GM10248 (cell line): ENCODE data around the gene MRPL34.

Source experiments
- CTCF ChIA-PET: fragments of 300-600 bp; sonication (Branson Sonifier 250); formaldehyde crosslinking; extraction: SDS; loops from one replicate; lab custom pipeline; 2021; ENCODE audit warnings: antibody characterized with exemption; lab: Yijun Ruan, JAX
- POLR2A ChIA-PET: fragments of 350-650 bp; sonication (Branson Sonifier 250); formaldehyde crosslinking; extraction: SDS; loops from one replicate; lab custom pipeline; 2020; ENCODE audit warnings: antibody characterized with exemption; lab: Yijun Ruan, JAX
- DNase-seq: peaks from one replicate; pipeline ENCODE4 v3.0.0; 2012; ENCODE audit errors: extremely low spot score
- TF ChIP-seq, protein P1 (sequence below): IDR thresholded peaks from 2 replicates; pipeline ENCODE4 v1.5.1; 2012; ENCODE audit warnings: mild to moderate bottlenecking, low read depth; ENCODE audit errors: extremely low read depth, missing control alignments, control extremely low read depth

MRPL34 gene

GRCh38 chr19:17346109-17346671 is 40.5 kb downstream of the MRPL34 start:
- POLR2A ChIA-PET = no interaction called here
- TF ChIP-seq, protein P1, sequence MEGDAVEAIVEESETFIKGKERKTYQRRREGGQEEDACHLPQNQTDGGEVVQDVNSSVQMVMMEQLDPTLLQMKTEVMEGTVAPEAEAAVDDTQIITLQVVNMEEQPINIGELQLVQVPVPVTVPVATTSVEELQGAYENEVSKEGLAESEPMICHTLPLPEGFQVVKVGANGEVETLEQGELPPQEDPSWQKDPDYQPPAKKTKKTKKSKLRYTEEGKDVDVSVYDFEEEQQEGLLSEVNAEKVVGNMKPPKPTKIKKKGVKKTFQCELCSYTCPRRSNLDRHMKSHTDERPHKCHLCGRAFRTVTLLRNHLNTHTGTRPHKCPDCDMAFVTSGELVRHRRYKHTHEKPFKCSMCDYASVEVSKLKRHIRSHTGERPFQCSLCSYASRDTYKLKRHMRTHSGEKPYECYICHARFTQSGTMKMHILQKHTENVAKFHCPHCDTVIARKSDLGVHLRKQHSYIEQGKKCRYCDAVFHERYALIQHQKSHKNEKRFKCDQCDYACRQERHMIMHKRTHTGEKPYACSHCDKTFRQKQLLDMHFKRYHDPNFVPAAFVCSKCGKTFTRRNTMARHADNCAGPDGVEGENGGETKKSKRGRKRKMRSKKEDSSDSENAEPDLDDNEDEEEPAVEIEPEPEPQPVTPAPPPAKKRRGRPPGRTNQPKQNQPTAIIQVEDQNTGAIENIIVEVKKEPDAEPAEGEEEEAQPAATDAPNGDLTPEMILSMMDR = peak; percentile 95
- peak; percentile 89 for DNase-seq
- CTCF ChIA-PET = interaction anchor here (0.9 to 9.8 kb wide), 14 partner anchors 11 to 119 kb away, joined by 3 to 192 read pairs (median 6); partner anchors contain the start of genes ANO8, BABAM1 and DDA1

- ChIA-PET POLR2A (no interaction called here), CTCF (interaction anchor here (0.9 to 9.8 kb wide), 11 partner anchors 10 to 100 kb away, joined by 3 to 192 read pairs (median 4); partner anchors contain the start of gene CCDC194)
- DNase-seq = no peak
- TF ChIP-seq, protein P1 = no peak
Measured at GRCh38 chr19:17347361-17347760, 41.7 kb downstream of the MRPL34 start.

GRCh38 chr19:17347877-17348276 is 42.2 kb downstream of the MRPL34 start:
- CTCF ChIA-PET = interaction anchor here (0.9 to 9.8 kb wide), 11 partner anchors 9 to 46 kb away, joined by 3 to 192 read pairs (median 4); partner anchors contain the start of gene CCDC194
- POLR2A ChIA-PET = no interaction called here
- TF ChIP-seq, protein P1 = no peak
- DNase-seq = no peak

GRCh38 chr19:17348700-17349099 is 43.0 kb downstream of the MRPL34 start:
- TF ChIP-seq, protein P1 = no peak
- CTCF ChIA-PET = interaction anchor here (1.5 to 9.8 kb wide), 5 partner anchors 10 to 39 kb away, joined by 3 to 192 read pairs (median 5); no protein-coding TSS in a partner anchor
- POLR2A ChIA-PET = interaction anchor here (0.6 kb wide), 1 partner anchor 73 kb away, joined by 3 read pairs; no protein-coding TSS in a partner anchor
- no peak for DNase-seq

DNA sequence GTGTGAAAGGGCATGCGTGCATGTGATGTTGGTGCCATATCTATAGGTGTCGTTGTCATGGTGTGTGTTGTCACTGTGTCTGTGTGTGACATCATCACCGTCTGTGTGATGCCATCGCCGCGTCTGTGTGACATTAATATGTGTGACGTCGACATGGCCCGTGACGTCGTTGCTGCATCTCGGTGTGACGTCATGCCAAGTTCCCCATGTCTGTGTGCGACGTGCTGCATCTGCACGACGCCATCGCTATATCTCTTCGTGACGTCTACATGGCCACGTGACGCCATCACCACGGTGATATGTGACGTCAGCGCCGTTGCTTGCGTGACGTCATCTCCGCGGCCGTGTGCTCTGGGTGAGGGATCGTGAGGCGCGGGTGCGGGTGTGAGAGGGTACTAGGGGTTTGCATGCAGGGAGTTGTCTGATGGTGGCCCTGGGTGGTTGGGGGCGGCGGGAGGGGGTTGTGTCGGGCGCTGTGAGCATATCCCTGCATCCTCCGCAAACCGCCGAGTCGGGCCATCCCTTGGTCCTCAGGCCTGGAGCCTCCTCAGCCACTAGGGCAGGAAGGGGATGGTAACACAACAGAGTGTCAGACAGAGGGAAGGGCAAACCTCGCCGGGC is 46.3 kb downstream of the MRPL34 start:
- POLR2A ChIA-PET = no interaction called here
- no peak for DNase-seq
- TF ChIP-seq, protein P1 = no peak
- CTCF ChIA-PET = interaction anchor here (1.0 to 1.7 kb wide), 2 partner anchors 32 to 37 kb away, joined by 3 to 5 read pairs; no protein-coding TSS in a partner anchor

- DNase-seq = no peak
- TF ChIP-seq, protein P1 = no peak
- ChIA-PET POLR2A (no interaction called here), CTCF (interaction anchor here (1.1 to 1.7 kb wide), 3 partner anchors 8 to 37 kb away, joined by 3 to 5 read pairs (median 5); no protein-coding TSS in a partner anchor)
Measured at GRCh38 chr19:17352608-17353280, 47.1 kb downstream of the MRPL34 start.
